Hepatocyte (in vitro differentiated cells): Measurements from ENCODE around the gene GNAZ.

Experiments
- CTCF ChIP-seq: fragments of 200-600 bp; sonication (generic); IDR thresholded peaks from 2 replicates; pipeline ENCODE4 v1.5.1; 2016; ENCODE audit warnings: antibody characterized with exemption, mild to moderate bottlenecking; ENCODE audit not compliant: poor library complexity
- EZH2 ChIP-seq: fragments of 200-600 bp; sonication (generic); IDR thresholded peaks from 2 replicates; pipeline ENCODE4 v1.6.1; 2016; ENCODE audit warnings: antibody characterized with exemption, mild to moderate bottlenecking, borderline replicate concordance

GRCh38 chr22:23161574-23161973 lies 91.3 kb downstream of the GNAZ start:
- TF ChIP-seq CTCF: no peak
- no peak for TF ChIP-seq EZH2
